GM12878 (cell line): ENCODE results near the gene SPAAR.

Experiments
- CBX3 ChIP-seq: fragments of 200-600 bp; sonication (generic); IDR thresholded peaks from 2 replicates; pipeline ENCODE4 v1.6.1; 2016; ENCODE audit warnings: low read depth, borderline replicate concordance
- CTCF ChIP-seq, 3 experiments: IDR thresholded peaks in 2 of 3; conservative IDR thresholded peaks in 1 of 3; 2 replicates each; pipeline ENCODE4 v1.5.1; 2011; ENCODE audit warnings: low read depth in 3 of 3, low read length in 3 of 3, mild to moderate bottlenecking in 3 of 3, control low read depth in 2 of 3, moderate library complexity in 2 of 3, inconsistent platforms in 1 of 3, mixed read lengths in 1 of 3; ENCODE audit not compliant: control insufficient read depth in 2 of 3, insufficient read depth in 1 of 3; ENCODE audit errors: extremely low read depth in 1 of 3
- EED ChIP-seq: sonication (generic); IDR thresholded peaks from 2 replicates; pipeline ENCODE4 v1.6.1; 2016; ENCODE audit warnings: antibody characterized with exemption, low read depth
- FOXM1 ChIP-seq: IDR thresholded peaks from 2 replicates; pipeline ENCODE4 v1.6.1; 2012; ENCODE audit warnings: low read depth, mild to moderate bottlenecking, inconsistent platforms, low read length, moderate library complexity
- IRF3 ChIP-seq: fragments of 450-650 bp; IDR thresholded peaks from 2 replicates; pipeline ENCODE4 v1.6.1; 2014; ENCODE audit warnings: mild to moderate bottlenecking
- POLR2A ChIP-seq: IDR thresholded peaks from 2 replicates; pipeline ENCODE4 v1.6.1; 2011; ENCODE audit warnings: low read depth, mild to moderate bottlenecking, low read length
- USF2 ChIP-seq: IDR thresholded peaks from 2 replicates; pipeline ENCODE4 v1.6.1; 2011; ENCODE audit warnings: low read depth, low read length, improper control_type of control experiment, borderline replicate concordance

GRCh38 chr9:35923598-35923926 lies 14.3 kb downstream of the SPAAR start:
- no peak for TF ChIP-seq POLR2A
- TF ChIP-seq EED = no peak
- TF ChIP-seq CBX3 = no peak
- no peak for TF ChIP-seq USF2
- no peak for TF ChIP-seq FOXM1
- TF ChIP-seq IRF3 = no peak
- TF ChIP-seq CTCF (IDR thresholded peaks at IDR 0.05 in 2 of 3, conservative IDR thresholded peaks at IDR 0.05 in 1 of 3; ENCODE audit: control insufficient read depth in 2 of 3, extremely low read depth in 1 of 3, insufficient read depth in 1 of 3, low read depth in 3 of 3, low read length in 3 of 3) = no peak
